ENCODE results near the gene DEUP1.

Gene DEUP1

GRCh38 chr11:93320230-93320629 lies 10.3 kb upstream of the DEUP1 start:
- H2AFZ ChIP-seq (ENCODE audit: low read depth, low read length), result no peak overlapping the region
- H3K27ac ChIP-seq (ENCODE audit: low read length), result no peak overlapping the region
- H3K9me3 ChIP-seq (ENCODE audit: insufficient read depth, low read length), result peaks cover 11% of the 10 kb centered on the region; the same call in 1 of the 2 replicates
- H3K79me2 ChIP-seq (ENCODE audit: low read length), result no peaks in the 10 kb centered on the region
- H4K20me1 ChIP-seq (ENCODE audit: insufficient read depth, low read length), result no peaks in the 10 kb centered on the region
- H3K4me3 ChIP-seq (ENCODE audit: low read length), result no peak overlapping the region
- TF ChIP-seq EZH2phosphoT487 (IDR thresholded peaks at IDR 0.05; ENCODE audit: low read depth), result no peak
- TF ChIP-seq CTCF (IDR thresholded peaks at IDR 0.05; ENCODE audit: low read depth, low read length), result no peak
- H3K4me1 ChIP-seq (ENCODE audit: low read length), result peaks cover 19% of the 10 kb centered on the region
- H3K4me2 ChIP-seq (ENCODE audit: low read length), result no peak overlapping the region
- H3K9ac ChIP-seq (ENCODE audit: low read length), result no peak overlapping the region
- H3K36me3 ChIP-seq (replicated peaks; ENCODE audit: low read depth, low read length), result peaks cover 6% of the 10 kb centered on the region
- H3K27me3 ChIP-seq (ENCODE audit: low read depth, low read length), result no peaks in the 10 kb centered on the region

GRCh38 chr11:93322207-93322606 lies 8.3 kb upstream of the DEUP1 start:
- peaks cover 19% of the 10 kb centered on the region for H3K4me1 ChIP-seq (ENCODE audit: low read length)
- H4K20me1 ChIP-seq (ENCODE audit: insufficient read depth, low read length), result no peaks in the 10 kb centered on the region
- H3K36me3 ChIP-seq (replicated peaks; ENCODE audit: low read depth, low read length), result peaks cover 5% of the 10 kb centered on the region
- no peak overlapping the region for H3K9ac ChIP-seq (ENCODE audit: low read length)
- no peak for TF ChIP-seq CTCF (IDR thresholded peaks at IDR 0.05; ENCODE audit: low read depth, low read length)
- no peak for TF ChIP-seq EZH2phosphoT487 (IDR thresholded peaks at IDR 0.05; ENCODE audit: low read depth)
- peaks cover 11% of the 10 kb centered on the region; the same call in 1 of the 2 replicates for H3K9me3 ChIP-seq (ENCODE audit: insufficient read depth, low read length)
- no peak overlapping the region for H3K4me2 ChIP-seq (ENCODE audit: low read length)
- H2AFZ ChIP-seq (ENCODE audit: low read depth, low read length), result no peak overlapping the region
- H3K4me3 ChIP-seq (ENCODE audit: low read length), result no peak overlapping the region
- no peak overlapping the region for H3K27ac ChIP-seq (ENCODE audit: low read length)
- H3K27me3 ChIP-seq (ENCODE audit: low read depth, low read length), result no peaks in the 10 kb centered on the region
- H3K79me2 ChIP-seq (ENCODE audit: low read length), result no peaks in the 10 kb centered on the region

DNA sequence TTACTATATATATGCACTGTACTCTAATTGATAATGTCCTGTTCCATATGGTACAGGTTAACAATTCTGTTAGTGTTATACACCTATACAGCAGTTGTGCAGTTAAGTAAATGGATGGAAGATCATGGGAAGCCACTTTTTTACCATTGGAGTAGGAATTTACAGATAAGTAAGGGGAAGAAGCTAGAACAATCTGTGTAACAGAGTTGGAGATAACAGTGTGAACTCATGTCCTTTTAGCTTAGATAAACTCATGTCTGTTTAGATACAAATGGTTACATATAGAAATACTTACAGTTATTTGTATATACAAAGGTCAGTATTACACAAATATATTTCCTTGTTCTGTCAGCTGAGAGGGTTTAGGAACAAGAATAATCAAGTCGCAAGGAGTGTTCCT lies 6.8 kb upstream of the DEUP1 start:
- Histone ChIP-seq H4K20me1 (ENCODE audit: insufficient read depth, low read length) (no peaks in the 10 kb centered on the region), H3K9me3 (ENCODE audit: insufficient read depth, low read length) (peaks cover 10% of the 10 kb centered on the region; the same call in 1 of the 2 replicates), H3K9ac (ENCODE audit: low read length) (no peak overlapping the region), H3K4me3 (ENCODE audit: low read length) (no peak overlapping the region), H3K36me3 (replicated peaks; ENCODE audit: low read depth, low read length) (peaks cover 5% of the 10 kb centered on the region), H3K27me3 (ENCODE audit: low read depth, low read length) (no peaks in the 10 kb centered on the region), H3K4me2 (ENCODE audit: low read length) (peak overlapping the region; percentile 30), H3K79me2 (ENCODE audit: low read length) (no peaks in the 10 kb centered on the region), H3K4me1 (ENCODE audit: low read length) (peaks cover 19% of the 10 kb centered on the region), H2AFZ (ENCODE audit: low read depth, low read length) (no peak overlapping the region), H3K27ac (ENCODE audit: low read length) (no peak overlapping the region)
- TF ChIP-seq CTCF (IDR thresholded peaks at IDR 0.05; ENCODE audit: low read depth, low read length) (no peak), EZH2phosphoT487 (IDR thresholded peaks at IDR 0.05; ENCODE audit: low read depth) (no peak)

GRCh38 chr11:93324500-93324899 lies 6.0 kb upstream of the DEUP1 start:
- Histone ChIP-seq H3K4me3 (ENCODE audit: low read length) (no peak overlapping the region), H3K9ac (ENCODE audit: low read length) (no peak overlapping the region), H3K36me3 (replicated peaks; ENCODE audit: low read depth, low read length) (no peaks in the 10 kb centered on the region), H3K9me3 (ENCODE audit: insufficient read depth, low read length) (peaks cover 3% of the 10 kb centered on the region; the same call in 1 of the 2 replicates), H2AFZ (ENCODE audit: low read depth, low read length) (no peak overlapping the region), H3K4me1 (ENCODE audit: low read length) (peaks cover 19% of the 10 kb centered on the region), H3K27me3 (ENCODE audit: low read depth, low read length) (no peaks in the 10 kb centered on the region), H3K79me2 (ENCODE audit: low read length) (no peaks in the 10 kb centered on the region), H3K27ac (ENCODE audit: low read length) (no peak overlapping the region), H3K4me2 (ENCODE audit: low read length) (no peak overlapping the region), H4K20me1 (ENCODE audit: insufficient read depth, low read length) (no peaks in the 10 kb centered on the region)
- TF ChIP-seq EZH2phosphoT487 (IDR thresholded peaks at IDR 0.05; ENCODE audit: low read depth), result no peak
- TF ChIP-seq CTCF (IDR thresholded peaks at IDR 0.05; ENCODE audit: low read depth, low read length), result no peak

Measured in OCI-LY3 (cell line).